Keratinocyte (primary cell): ENCODE measurements around the gene LMNTD2. TPM values are rescaled to one million over a fixed set of nuclear protein-coding genes. Genes with fewer than 3 reads are reported as not detected.
A peak's percentile ranks its signal among the peaks of the same experiment; 100 is the strongest.

Experiments used
- DNase-seq: peaks from one replicate; pipeline ENCODE4 v3.0.0-alpha.2; 2011; ENCODE audit warnings: low read depth, missing footprints, low spot score
- FAIRE-seq: peaks from 2 replicates; lab custom pipeline; 2011; peaks lifted over from hg19 to GRCh38; lab: Jason Lieb, UNC
- H2AFZ ChIP-seq: 2 replicates; pipeline ENCODE4 v1.6.0; 2012; ENCODE audit warnings: low read length, control low read depth, inconsistent platforms; ENCODE audit not compliant: control insufficient read depth
- H3K27ac ChIP-seq: 2 replicates; pipeline ENCODE4 v1.5.1; 2011; ENCODE audit warnings: low read length; ENCODE audit not compliant: control insufficient read depth, insufficient read depth
- H3K27me3 ChIP-seq: 3 replicates; pipeline ENCODE4 v1.6.0; 2011; ENCODE audit warnings: low read length; ENCODE audit not compliant: control insufficient read depth, insufficient read depth; ENCODE audit errors: extremely low read depth
- H3K36me3 ChIP-seq, 2 experiments: 2 replicates in 1 of 2; 3 replicates in 1 of 2; pipeline ENCODE4 v1.5.1; 2011; ENCODE audit warnings: low read length in 2 of 2, mild to moderate bottlenecking in 1 of 2; ENCODE audit not compliant: control insufficient read depth in 2 of 2, insufficient read depth in 2 of 2; ENCODE audit errors: extremely low read depth in 1 of 2
- H3K4me1 ChIP-seq: 3 replicates; pipeline ENCODE4 v1.5.1; 2011; ENCODE audit warnings: low read length; ENCODE audit not compliant: control insufficient read depth, insufficient read depth; ENCODE audit errors: extremely low read depth
- H3K4me2 ChIP-seq: 3 replicates; pipeline ENCODE4 v1.6.0; 2011; ENCODE audit warnings: low read depth, low read length; ENCODE audit not compliant: control insufficient read depth, insufficient read depth; ENCODE audit errors: extremely low read depth
- H3K4me3 ChIP-seq, 3 experiments: fragments of 200-600 bp in 1 of 3; sonication (generic) in 1 of 3; 2 replicates in 2 of 3; 3 replicates in 1 of 3; pipeline ENCODE4 v1.5.1; 2011 to 2016; ENCODE audit warnings: low read length in 3 of 3, mild to moderate bottlenecking in 3 of 3, control low read depth in 2 of 3, inconsistent platforms in 1 of 3, low read depth in 1 of 3, mixed read lengths in 1 of 3, mixed run types in 1 of 3, moderate library complexity in 1 of 3; ENCODE audit not compliant: control insufficient read depth in 2 of 3, insufficient read depth in 2 of 3; ENCODE audit errors: extremely low read depth in 1 of 3
- H3K79me2 ChIP-seq: 2 replicates; pipeline ENCODE4 v1.6.0; 2012; ENCODE audit warnings: low read length; ENCODE audit not compliant: control insufficient read depth, insufficient read depth
- H3K9ac ChIP-seq: 3 replicates; pipeline ENCODE4 v1.6.0; 2011; ENCODE audit warnings: low read length; ENCODE audit not compliant: control insufficient read depth, insufficient read depth; ENCODE audit errors: extremely low read depth
- H3K9me1 ChIP-seq: 3 replicates; pipeline ENCODE4 v1.6.0; 2011; ENCODE audit warnings: low read length; ENCODE audit not compliant: control insufficient read depth, insufficient read depth; ENCODE audit errors: extremely low read depth
- H3K9me3 ChIP-seq: 2 replicates; pipeline ENCODE4 v1.5.1; 2012; ENCODE audit warnings: low read depth, low read length; ENCODE audit not compliant: control insufficient read depth
- H4K20me1 ChIP-seq: 3 replicates; pipeline ENCODE4 v1.6.0; 2011; ENCODE audit warnings: low read length; ENCODE audit not compliant: control insufficient read depth, insufficient read depth; ENCODE audit errors: extremely low read depth
- CTCF ChIP-seq, 3 experiments: IDR thresholded peaks in 1 of 3; conservative IDR thresholded peaks in 1 of 3; optimal IDR thresholded peaks in 1 of 3; 2 replicates in 2 of 3; 3 replicates in 1 of 3; pipeline versions ENCODE3 to v1.5.1; 2011; ENCODE audit warnings: low read length in 3 of 3, mild to moderate bottlenecking in 3 of 3, moderate library complexity in 2 of 3, control low read depth in 1 of 3, inconsistent platforms in 1 of 3; ENCODE audit not compliant: insufficient read depth in 2 of 3; ENCODE audit errors: extremely low read depth in 1 of 3
- EZH2 ChIP-seq: IDR thresholded peaks from one replicate; pipeline ENCODE4 v1.6.1; 2012; ENCODE audit warnings: inconsistent platforms, mild to moderate bottlenecking, low read length, moderate library complexity
- dilution Hi-C: fragments of 300-500 bp; cut with MboI; formaldehyde crosslinking; loops from one replicate; pipeline ENCODE4 v1.7.0; 2020; ENCODE audit warnings: low sequenced_read_pairs; ENCODE audit not compliant: extremely low pct_ligation_motif_present
- polyA plus RNA-seq, 5 experiments: library from polyadenylated mRNA; depleted of rRNA in 3 of 5; stranded (reverse) in 3 of 5; stranded (forward) in 1 of 5; unstranded in 1 of 5; fragments of >200 nt; gene quantifications; 1 replicate in 1 of 5; 2 replicates in 3 of 5; 3 replicates in 1 of 5; pipeline versions ENCODE4 v1.2.1 to v1.2.3, GENCODE V29; 2011 to 2012; ENCODE audit warnings: missing spikeins in 2 of 5, low read depth in 1 of 5, low replicate concordance in 1 of 5

The LMNTD2 gene
- polyA plus RNA-seq, 1 donor (not counting 4 experiments of a cell fraction or from before 2014, with no cell fraction given): 1.2 TPM

GRCh38 chr11:535519-536454 is 24.8 kb downstream of the LMNTD2 start, which contains the start of gene HRAS:
Gene HRAS (minus strand): TSS chr11:535576.
- dilution Hi-C loops: no loop called here
- H3K4me2 ChIP-seq: peak within 1 kb of the TSS; percentile 68
- peak within 1 kb of the TSS; percentile 90 for H3K9ac ChIP-seq
- DNase-seq (peak; percentile 53), FAIRE-seq (no peak)
- peaks cover 6% of the 10 kb centered on the region for H3K27me3 ChIP-seq
- H3K4me3 ChIP-seq: peak within 1 kb of the TSS; percentile 74 to 96 (median 83)
- peaks cover 23% of the 10 kb centered on the region for H3K4me1 ChIP-seq
- peak within 1 kb of the TSS; percentile 82 for H3K27ac ChIP-seq
- peak within 1 kb of the TSS; percentile 19 for H2AFZ ChIP-seq
- no peaks in the 10 kb centered on the region for H3K9me3 ChIP-seq
- peaks cover 17 to 27% of the 10 kb centered on the region in 2 experiments for H3K36me3 ChIP-seq
- no peaks in the 10 kb centered on the region for H3K9me1 ChIP-seq
- TF ChIP-seq EZH2: no peak
- no peak for TF ChIP-seq CTCF (optimal IDR thresholded peaks at IDR 0.05 in 1 of 3, IDR thresholded peaks at IDR 0.05 in 1 of 3, conservative IDR thresholded peaks at IDR 0.05 in 1 of 3; ENCODE audit: extremely low read depth in 1 of 3, insufficient read depth in 2 of 3, low read length in 3 of 3)
- H4K20me1 ChIP-seq: peaks cover 22% of the 10 kb centered on the region
- peaks cover 31% of the 10 kb centered on the region for H3K79me2 ChIP-seq

GRCh38 chr11:535210-535518 is 25.4 kb downstream of the LMNTD2 start:
- H3K79me2 ChIP-seq: peaks cover 31% of the 10 kb centered on the region
- H3K27ac ChIP-seq: peak overlapping the region; percentile 82
- H3K27me3 ChIP-seq: peaks cover 6% of the 10 kb centered on the region
- no peak for TF ChIP-seq CTCF (optimal IDR thresholded peaks at IDR 0.05 in 1 of 3, IDR thresholded peaks at IDR 0.05 in 1 of 3, conservative IDR thresholded peaks at IDR 0.05 in 1 of 3; ENCODE audit: extremely low read depth in 1 of 3, insufficient read depth in 2 of 3, low read length in 3 of 3)
- no peak for TF ChIP-seq EZH2
- H3K9ac ChIP-seq: peak overlapping the region; percentile 90
- no peak overlapping the region for H3K4me2 ChIP-seq
- H3K36me3 ChIP-seq: peaks cover 17 to 27% of the 10 kb centered on the region in 2 experiments
- H3K9me3 ChIP-seq: no peaks in the 10 kb centered on the region
- peaks cover 23% of the 10 kb centered on the region for H3K4me1 ChIP-seq
- dilution Hi-C loops: no loop called here
- no peak for FAIRE-seq
- H3K9me1 ChIP-seq: no peaks in the 10 kb centered on the region
- H2AFZ ChIP-seq: no peak overlapping the region
- H3K4me3 ChIP-seq: peak overlapping the region in 2 of 3 experiments; percentile 83 to 96
- H4K20me1 ChIP-seq: peaks cover 22% of the 10 kb centered on the region
- no peak for DNase-seq
